Neural crest cell (in vitro differentiated cells): Measurements from ENCODE around the gene RNF224. TPM values are rescaled to one million over a fixed set of nuclear protein-coding genes. Genes with fewer than 3 reads are reported as not detected.

Experiments
- DNase-seq: peaks from one replicate; pipeline ENCODE4 v3.0.0; 2021; ENCODE audit warnings: low read depth, mixed read lengths, low spot score
- H3K27ac Mint-ChIP-seq: one replicate; pipeline ENCODE4 v1.8.0; 2021; ENCODE audit warnings: mild to moderate bottlenecking, mixed read lengths; ENCODE audit not compliant: unreplicated experiment
- H3K27me3 Mint-ChIP-seq: 2 replicates; pipeline ENCODE4 v1.8.0; 2021; ENCODE audit warnings: low read depth, mild to moderate bottlenecking, mixed read lengths
- H3K36me3 Mint-ChIP-seq: 2 replicates; pipeline ENCODE4 v1.8.0; 2021; ENCODE audit warnings: low read depth, mild to moderate bottlenecking, mixed read lengths
- H3K4me1 Mint-ChIP-seq: 2 replicates; pipeline ENCODE4 v1.8.0; 2021; ENCODE audit warnings: mixed read lengths
- H3K4me3 Mint-ChIP-seq: one replicate; pipeline ENCODE4 v1.8.0; 2021; ENCODE audit warnings: mild to moderate bottlenecking, mixed read lengths
- H3K9me3 Mint-ChIP-seq: 2 replicates; pipeline ENCODE4 v1.8.0; 2021; ENCODE audit warnings: mixed read lengths
- CTCF ChIP-seq: fragments of 200-600 bp; sonication (generic); conservative IDR thresholded peaks from 2 replicates; pipeline ENCODE4 v1.5.0; 2021; ENCODE audit warnings: antibody characterized with exemption, mild to moderate bottlenecking
- total RNA-seq: library from RNA; stranded (reverse); gene quantifications from 2 replicates; pipeline ENCODE4 v1.2.1, GENCODE V29; 2021

The RNF224 gene
- total RNA-seq, 1 donor from 2014 or later = not detected

GRCh38 chr9:137181680-137182079 lies 45.6 kb upstream of the RNF224 start:
- Mint-ChIP-seq H3K27ac (no peak overlapping the region), H3K4me3 (peak overlapping the region; percentile 58), H3K36me3 (peaks cover 2% of the 10 kb centered on the region), H3K9me3 (no peaks in the 10 kb centered on the region), H3K4me1 (peaks cover 2% of the 10 kb centered on the region), H3K27me3 (peaks cover 5% of the 10 kb centered on the region)
- no peak for DNase-seq
- no peak for TF ChIP-seq CTCF

DNA sequence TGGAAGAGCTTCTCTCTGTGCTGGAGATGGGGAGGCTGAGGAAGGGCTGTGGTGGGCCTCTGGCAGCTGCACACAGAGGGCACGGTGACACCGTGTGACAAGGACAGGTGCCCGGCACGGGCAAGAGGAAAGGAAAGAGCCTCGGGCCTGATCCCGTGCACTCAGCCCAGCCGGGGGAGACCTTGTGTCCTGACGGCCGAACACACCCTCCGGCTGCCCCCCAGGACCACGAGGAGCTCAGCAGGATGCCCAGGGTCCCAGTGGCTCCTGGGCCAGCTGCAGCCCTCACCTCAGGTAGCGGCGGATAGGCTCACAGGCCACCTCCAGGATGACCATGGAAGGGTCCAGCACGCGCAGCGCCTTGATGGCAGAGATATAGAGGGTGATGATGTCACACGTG lies 44.5 kb upstream of the RNF224 start:
- H3K4me1 Mint-ChIP-seq = peaks cover 12% of the 10 kb centered on the region
- peak overlapping the region; percentile 34 for H3K4me3 Mint-ChIP-seq
- no peaks in the 10 kb centered on the region for H3K9me3 Mint-ChIP-seq
- DNase-seq = no peak
- no peak overlapping the region for H3K27ac Mint-ChIP-seq
- TF ChIP-seq CTCF = no peak
- H3K36me3 Mint-ChIP-seq = no peaks in the 10 kb centered on the region
- no peaks in the 10 kb centered on the region for H3K27me3 Mint-ChIP-seq

- no peaks in the 10 kb centered on the region for H3K27me3 Mint-ChIP-seq
- no peak for DNase-seq
- H3K27ac Mint-ChIP-seq = no peak overlapping the region
- H3K4me1 Mint-ChIP-seq = peaks cover 15% of the 10 kb centered on the region
- H3K9me3 Mint-ChIP-seq = no peaks in the 10 kb centered on the region
- H3K4me3 Mint-ChIP-seq = peak overlapping the region; percentile 34
- H3K36me3 Mint-ChIP-seq = no peaks in the 10 kb centered on the region
- TF ChIP-seq CTCF = no peak
Measured at GRCh38 chr9:137183980-137184595, 43.2 kb upstream of the RNF224 start.

DNA sequence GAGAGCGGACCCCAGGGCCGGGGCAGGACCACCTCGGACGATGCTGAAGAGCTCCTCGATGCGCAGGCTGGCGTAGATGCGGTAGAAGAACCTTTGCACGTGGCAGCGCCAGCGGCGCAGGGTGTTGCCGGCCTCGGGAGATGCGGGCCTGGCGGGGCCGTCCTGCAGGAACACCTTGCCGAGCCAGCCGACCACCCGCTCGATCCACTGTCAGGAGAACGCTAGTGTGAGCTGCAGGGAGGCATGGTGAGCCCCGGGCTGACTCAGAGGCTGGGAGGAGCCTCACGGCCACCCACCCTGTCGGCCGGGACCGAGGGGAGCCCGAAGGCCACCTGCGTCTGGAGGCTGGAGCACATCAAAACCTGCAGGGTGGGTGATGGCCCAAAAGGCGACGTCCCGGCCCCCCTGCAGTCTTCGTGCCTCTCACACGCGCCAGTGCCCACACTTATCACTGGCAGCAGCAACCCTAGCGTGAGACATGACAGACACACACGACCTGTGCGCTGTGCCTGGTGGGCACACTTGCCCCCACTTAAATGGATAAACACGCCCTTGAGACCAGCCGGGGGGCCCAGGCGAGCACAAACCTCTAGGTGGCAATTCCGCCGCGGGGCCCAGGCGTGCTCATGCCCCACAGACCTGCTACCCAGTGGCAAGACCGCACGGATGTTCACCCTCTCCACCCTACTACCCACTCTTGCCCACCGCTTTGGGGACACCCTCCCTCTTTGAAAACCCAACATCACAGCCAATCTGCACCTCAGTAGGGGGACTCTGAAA lies 42.2 kb upstream of the RNF224 start:
- no peaks in the 10 kb centered on the region for H3K36me3 Mint-ChIP-seq
- DNase-seq = no peak
- H3K4me1 Mint-ChIP-seq = peaks cover 21% of the 10 kb centered on the region
- H3K27me3 Mint-ChIP-seq = no peaks in the 10 kb centered on the region
- H3K9me3 Mint-ChIP-seq = no peaks in the 10 kb centered on the region
- H3K27ac Mint-ChIP-seq = no peak overlapping the region
- H3K4me3 Mint-ChIP-seq = peak overlapping the region; percentile 27
- TF ChIP-seq CTCF = no peak

DNA sequence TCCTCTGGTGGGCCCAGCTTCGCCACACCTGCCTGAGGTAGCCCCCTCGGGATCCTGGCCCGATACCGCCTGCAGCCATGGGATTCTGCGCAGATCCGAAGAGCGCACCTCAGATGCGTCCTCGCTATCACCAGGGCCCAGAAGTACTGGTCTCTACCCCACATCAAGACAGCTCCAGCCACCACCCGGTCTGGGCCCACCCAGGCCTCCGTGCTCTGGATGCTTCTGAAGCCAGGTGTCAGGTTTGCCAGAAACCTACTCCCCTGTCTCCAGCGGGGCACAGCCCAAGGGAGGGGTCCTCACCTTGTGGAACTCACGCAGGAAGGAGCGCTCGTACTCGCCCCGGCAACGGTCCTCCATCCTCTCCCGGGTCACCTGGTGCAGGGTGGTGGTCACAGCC lies 41.4 kb upstream of the RNF224 start:
- H3K36me3 Mint-ChIP-seq = no peaks in the 10 kb centered on the region
- no peak for TF ChIP-seq CTCF
- no peaks in the 10 kb centered on the region for H3K27me3 Mint-ChIP-seq
- peak overlapping the region; percentile 90 for H3K4me3 Mint-ChIP-seq
- no peak overlapping the region for H3K27ac Mint-ChIP-seq
- no peak for DNase-seq
- peaks cover 21% of the 10 kb centered on the region for H3K4me1 Mint-ChIP-seq
- no peaks in the 10 kb centered on the region for H3K9me3 Mint-ChIP-seq
